Activated CD8-positive, alpha-beta memory T cell treated with anti-CD3 and anti-CD28 coated beads for 48 hours (primary cell): Measurements from ENCODE around the gene C6orf163.
"Not testable (repeated sequence)": the region's sequence is repeated elsewhere in the genome, so short reads cannot be mapped to it uniquely, and the experiment has no call there.

ENCODE experiments used
- DNase-seq, 3 experiments: peaks; one replicate each; pipeline ENCODE4 v3.0.0-alpha.2; 2020; ENCODE audit warnings: low read depth in 2 of 3, low spot score in 2 of 3

C6orf163 gene

DNA sequence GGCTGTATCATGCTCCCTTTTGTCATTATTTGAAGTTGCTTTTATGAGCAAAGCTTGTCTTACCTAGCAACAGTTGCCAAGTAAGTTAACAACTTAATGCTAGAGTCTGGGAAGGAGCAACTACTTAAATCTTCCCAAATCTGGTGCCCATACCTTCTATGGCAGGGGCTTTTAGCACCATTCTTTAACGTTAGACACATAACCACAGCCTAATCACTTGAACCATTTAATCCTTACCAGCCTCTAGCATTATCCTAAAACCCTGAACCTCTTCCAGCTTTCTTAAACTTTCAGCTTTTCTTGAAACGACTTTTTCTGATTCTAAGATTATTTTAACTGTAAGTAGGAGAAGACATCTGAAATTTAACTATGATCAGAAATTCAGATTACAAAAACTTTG, at the start of gene C6orf163:
TSS of gene C6orf163 (plus strand) at position 83 of the 400 bp plus-strand sequence. CDS start at position 370, 287 bp downstream.
- no peak for DNase-seq

DNA sequence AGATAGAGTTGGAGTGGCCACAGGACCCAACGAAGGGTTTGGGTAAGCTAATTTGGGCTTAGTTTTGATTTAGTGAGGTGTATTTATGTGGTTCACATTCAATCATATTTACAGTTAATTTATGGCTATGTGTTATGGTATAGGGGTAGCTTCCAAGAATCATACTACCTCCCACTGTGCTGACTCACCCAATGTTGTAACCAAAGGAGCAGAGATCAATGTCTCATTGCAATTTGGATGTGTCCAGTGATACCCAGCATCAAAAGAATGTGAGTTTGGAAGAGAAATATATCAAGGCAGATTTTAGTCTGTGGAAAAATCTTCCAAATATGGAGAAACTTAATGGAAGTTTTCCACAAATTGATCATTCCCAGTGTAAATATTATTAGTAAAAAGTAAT, 47.5 kb upstream of the C6orf163 start:
- DNase-seq, result no peak

DNA sequence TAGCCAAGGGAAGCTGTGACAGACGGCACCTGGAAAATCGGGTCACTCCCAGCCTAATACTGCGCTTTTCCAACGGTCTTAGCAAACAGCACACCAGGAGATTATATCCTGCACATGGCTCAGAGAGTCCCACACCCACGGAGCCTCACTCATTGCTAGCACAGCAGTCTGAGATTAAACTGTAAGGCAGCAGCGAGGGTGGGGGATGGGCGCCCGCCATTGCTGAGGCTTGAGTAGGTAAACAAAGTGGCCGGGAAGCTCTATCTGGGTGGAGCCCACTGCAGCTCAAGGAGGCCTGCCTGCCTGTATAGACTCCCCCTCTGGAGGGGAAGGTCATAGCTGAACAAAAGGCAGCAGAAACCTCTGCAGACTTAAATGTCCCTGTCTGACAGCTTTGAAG, 43.3 kb upstream of the C6orf163 start:
- not testable (repeated sequence) for DNase-seq

DNA sequence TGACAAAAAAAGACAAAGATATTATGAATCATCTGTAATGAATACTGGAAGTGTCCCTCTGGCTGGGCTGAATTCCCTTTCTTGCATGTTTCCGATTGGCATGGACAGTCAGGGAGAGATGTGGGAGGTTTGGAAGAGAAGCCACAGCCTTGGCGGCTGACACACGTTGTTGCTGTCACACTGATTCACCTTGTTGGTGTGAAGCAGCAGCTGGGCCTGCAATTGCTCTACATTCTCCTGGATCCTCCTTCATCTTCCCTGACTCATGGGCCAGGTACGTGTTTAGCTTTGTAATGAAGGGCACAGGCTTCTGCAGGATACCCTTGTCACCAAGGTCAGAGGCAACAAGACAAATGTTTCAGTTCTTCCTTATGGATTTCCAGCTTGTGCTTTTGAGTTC, 35.6 kb upstream of the C6orf163 start:
- no peak for DNase-seq

DNA sequence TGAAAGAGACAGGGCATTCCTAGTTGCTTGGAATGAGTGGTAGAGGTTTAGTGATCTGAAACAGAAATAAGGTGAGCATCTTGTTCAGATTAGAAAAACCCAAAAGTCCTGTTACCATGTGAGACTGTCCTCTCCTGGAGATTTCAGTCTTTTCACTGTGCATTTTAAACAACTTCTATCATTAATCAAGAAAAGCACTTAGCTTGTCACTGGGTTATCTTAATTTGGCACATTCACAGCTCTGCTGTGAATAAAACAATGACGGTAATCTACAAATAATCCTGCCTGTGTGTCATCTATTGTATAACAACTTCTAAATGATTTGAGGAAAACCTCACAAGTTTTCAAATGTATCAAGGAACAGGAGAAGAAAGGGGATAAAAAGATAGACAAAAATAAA, 31.8 kb upstream of the C6orf163 start:
- DNase-seq, result no peak

DNA sequence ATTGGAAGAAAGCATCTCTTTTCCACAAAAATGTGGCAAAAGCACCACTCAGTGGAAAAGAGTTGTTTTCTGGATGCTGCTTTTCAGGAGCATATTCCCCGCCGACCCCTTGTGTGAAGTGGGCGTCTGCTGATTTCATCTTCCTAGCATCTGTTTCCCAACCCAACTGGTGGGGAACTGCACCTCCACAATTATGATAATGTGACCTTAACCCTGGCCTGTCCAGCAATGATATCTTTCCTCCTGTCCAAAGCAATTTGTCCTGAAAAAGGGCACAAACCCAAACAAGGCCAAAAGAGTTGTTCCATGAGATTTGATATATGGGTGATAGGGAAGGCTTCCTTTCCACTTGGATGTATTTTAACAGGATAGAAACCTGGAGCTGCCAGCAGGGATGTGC, 29.5 kb upstream of the C6orf163 start:
- no peak for DNase-seq

DNA sequence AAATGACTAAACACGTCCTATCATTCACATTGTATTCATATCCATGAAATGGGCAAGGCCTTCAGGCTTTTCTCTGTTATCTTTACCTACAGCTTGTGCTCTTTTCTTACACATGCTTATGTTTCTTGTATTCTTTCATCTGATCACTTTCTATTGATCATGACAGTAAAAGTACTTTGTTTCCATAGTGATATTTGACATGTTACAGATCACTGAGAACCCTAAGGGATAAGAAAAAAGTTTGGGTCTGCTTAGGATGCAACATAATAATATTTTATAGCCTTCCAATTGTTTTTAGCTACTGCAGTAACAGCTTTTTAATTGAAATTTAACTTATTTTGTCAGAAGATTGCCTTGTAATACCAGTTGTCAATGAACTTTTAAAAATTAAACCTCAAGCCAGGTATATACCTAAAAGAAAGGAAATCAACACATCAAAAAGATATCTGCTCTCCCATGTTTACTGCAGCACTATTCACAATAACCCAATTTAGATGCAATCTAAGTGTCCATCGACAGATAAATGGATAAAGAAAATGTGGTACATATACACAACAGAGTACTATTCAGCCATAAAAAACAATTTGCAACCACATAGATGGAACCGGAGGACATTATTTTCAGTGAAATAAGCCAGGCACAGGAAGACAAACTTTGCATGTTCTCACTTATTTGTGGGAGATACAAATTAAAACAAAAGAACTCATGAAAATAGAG, 25.2 kb upstream of the C6orf163 start:
- DNase-seq, result no peak

DNA sequence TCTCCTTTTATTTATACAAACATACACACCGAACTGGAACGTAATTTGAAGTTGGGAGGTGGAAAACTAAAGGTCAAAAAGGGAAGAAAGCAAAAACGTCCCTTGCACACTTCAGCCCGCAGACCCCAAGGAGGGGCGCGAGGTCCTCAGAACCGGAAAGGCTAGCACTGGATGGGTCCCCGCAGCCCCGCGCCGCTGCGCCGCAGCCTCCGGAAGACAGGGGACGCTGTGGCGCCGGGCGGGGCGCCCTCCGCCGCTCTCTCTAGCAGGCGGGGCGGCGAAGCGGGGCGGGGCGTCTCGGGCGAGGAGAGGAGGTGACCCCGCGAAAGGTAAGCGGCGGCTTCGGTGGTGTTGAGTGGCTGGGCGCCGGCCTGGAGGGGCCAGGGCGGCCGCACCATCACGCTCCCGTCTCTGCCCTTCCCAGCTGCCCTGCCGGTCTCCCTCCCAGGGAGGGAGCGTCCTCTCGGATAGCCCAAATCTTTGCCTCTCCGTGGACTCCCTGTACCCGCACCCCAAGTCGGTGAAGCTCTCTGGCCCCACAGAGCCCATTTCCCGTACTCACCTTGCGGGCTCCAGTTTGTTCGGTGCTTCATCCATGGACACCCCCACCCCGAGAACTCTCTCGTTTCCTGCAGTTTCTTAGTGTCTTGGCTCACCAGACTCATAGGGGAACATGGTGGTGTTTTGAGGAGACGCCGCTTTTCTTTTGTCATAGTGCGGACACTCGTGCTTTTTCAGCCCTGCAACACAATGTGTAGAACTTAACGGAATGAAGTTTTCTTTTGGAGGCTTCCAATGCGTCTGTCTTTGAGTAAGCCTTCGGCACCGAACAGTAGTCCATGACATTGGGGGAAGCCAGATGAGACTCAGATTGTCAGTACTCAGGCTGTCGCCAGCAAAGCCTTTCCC, 22.1 kb upstream of the C6orf163 start, which contains the start of gene SMIM8:
TSS of gene SMIM8 (plus strand) at position 285 of the 909 bp plus-strand sequence. CDS start 14,444 bp downstream, outside the sequence.
- DNase-seq, result peak; percentile 76 to 80 (median 77)

DNA sequence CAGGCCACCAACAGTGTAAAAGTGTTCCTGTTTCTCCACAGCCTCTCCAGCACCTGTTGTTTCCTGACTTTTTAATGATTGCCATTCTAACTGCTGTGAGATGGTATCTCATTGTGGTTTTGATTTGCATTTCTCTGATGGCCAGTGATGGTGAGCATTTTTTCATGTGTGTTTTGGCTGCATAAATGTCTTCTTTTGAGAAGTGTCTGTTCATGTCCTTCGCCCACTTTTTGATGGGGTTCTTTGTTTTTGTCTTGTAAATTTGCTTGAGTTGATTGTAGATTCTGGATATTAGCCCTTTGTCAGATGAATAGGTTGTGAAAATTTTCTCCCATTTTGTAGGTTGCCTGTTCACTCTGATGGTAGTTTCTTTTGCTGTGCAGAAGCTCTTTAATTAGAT, 20.7 kb upstream of the C6orf163 start:
- not testable (repeated sequence) for DNase-seq

DNA sequence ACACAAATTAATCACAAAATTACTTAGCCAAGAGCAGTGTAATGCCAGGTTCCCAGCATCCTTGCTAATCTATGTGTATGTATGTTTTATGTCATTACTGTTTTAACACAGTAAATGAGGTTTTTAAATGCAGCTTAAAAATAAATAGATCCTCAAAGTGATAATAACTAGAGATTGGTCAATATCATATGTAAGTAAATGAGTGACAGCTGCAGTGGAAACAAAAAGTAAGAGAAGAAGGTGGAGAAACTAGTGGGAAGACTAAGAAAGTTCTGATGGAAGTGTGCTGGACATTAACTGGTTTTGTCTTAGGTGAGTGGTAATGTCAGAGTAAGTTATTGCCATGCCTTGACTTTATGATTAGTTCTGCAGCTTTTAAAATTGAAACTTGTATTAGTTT, 13.7 kb upstream of the C6orf163 start:
- no peak for DNase-seq

DNA sequence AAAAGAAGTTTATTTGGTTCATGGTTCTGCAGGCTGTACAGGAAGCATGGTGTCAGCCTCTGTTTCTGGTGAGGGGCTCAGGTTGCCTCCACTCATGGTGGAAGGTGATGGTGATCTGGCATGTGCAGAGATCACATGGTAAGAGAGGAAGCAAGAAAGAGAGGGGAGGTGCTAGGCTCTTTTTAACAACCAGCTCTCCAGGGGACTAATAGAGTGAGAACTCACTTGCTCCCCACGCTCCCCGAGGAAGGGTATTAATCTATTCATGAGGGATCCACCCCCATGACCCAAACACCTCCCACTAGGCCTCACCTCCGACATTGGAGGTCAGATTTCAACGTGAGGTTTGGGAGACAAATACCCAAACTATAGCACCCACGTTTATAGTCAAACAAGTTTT, 11.6 kb upstream of the C6orf163 start:
- DNase-seq, result no peak

DNA sequence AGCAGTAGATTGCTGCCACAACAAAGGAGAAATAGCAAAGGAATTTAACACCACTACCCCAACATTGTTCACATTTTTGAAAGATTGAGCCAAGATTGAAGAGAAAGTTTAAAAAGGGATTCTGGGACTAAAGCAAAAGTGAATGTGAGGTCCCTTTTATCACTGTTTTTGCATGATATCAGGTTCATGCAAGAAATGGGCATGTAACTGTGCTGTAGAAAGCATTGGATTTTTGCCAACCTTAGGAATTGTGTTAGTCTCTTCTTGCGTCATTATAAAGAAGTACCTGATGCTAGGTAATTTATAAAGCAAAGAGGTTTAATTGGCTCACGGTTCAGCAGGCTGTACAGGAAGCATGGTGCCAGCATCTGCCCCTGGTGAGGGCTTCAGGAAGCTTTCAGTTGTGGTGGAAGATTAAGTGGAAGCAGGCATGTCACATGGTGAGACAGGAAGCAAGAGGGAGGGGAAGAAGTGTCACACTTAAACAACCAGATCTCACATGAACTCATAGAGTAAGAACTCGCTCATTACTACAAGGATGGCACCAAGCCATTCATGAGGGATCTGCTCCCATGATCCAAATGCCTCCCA, 10.9 kb upstream of the C6orf163 start:
- DNase-seq, result no peak

DNA sequence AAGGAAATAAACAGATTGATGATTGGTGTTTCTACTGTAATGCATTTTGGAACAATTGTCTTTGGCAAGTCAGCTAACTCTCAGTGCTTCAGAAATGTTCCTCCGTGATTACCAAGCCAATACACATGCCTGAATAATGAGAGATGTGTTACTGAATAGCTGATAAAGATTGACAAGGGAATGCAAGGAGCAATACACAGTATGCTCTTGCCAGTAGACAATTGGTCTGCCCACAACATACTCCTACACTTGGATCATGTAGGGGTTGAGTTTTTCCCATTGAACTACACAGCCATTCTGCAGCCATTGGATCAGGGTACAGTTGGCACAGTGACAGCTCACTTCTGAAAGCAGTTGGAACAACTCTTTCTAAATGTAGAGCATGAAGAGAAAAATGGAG, 9.9 kb upstream of the C6orf163 start:
- DNase-seq, result no peak

DNA sequence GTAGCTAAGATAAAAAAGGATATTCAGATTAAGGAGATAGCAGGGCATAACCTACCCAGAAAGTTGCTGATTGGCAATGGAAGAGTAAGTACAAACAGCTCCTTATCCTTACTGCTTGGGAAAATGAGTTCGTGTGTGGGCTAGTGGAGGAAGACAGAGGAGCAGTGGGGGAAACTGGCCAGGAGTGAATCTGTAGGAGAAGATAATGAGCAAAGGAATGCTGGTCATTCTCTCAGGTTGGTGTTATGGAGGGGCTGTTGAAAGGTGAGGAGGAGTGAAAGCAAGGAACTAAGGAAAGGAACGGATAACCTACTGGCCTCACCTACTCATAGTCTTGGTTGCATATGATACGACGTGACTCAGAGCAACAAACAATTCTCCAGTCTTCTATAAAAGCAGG, 8.2 kb upstream of the C6orf163 start:
- DNase-seq, result no peak

DNA sequence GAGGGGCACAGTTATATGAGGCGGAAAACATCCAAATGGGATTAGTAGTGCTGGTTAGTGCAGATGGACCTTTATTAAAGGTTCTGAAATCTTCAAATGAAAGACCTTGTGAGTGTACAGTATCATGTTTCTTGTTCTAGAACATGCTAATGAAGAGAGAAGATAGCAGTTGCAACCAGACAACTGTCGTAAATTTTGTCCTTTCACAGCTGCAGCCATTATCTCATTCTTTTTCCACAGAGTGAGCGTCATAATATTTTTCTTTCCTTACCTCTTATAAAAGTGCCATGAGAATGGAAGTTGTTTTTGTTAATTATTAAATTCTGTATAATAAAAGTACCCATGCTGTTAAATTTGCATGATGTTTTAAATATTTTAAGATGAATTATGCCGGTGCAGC, 4.4 kb upstream of the C6orf163 start:
- no peak for DNase-seq

DNA sequence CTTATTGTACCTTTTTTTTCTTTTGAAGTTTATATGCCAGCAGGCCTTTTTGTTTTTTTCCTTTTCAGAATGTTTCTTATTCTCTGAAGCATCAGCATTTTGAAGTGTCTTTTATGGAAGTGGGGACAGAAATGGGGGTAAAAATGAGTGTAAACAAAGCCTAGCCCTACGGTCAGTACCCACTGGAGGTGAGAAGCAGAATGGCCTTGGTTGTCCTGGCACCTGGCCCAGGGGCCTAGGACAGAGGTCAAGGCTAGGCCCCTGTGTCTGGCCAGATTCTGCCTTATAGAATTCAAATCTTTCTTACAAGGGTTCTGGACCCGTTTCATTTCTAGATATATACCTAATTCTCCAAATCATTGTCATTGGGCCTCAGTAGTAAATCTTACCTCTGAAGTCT, 3.5 kb upstream of the C6orf163 start:
- no peak for DNase-seq

DNA sequence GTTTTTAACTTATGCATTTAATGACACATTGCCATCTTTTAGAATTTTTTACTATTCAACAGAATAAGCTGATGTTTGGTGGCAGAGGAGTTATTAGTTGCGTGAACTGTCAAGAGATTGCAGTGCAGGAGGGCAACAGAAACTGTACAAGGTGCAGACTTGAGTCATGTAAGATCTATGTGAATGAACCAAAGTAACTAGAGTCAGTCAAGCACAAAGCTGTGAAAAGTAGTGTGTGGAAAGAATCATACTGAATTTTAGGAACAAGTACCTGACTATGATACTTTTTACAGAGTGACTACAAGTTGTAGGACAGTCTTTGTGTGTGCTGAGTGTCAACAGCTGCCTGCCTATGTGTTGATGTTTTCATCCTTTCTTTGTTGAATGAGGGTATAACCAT, 2.7 kb upstream of the C6orf163 start:
- no peak for DNase-seq

DNA sequence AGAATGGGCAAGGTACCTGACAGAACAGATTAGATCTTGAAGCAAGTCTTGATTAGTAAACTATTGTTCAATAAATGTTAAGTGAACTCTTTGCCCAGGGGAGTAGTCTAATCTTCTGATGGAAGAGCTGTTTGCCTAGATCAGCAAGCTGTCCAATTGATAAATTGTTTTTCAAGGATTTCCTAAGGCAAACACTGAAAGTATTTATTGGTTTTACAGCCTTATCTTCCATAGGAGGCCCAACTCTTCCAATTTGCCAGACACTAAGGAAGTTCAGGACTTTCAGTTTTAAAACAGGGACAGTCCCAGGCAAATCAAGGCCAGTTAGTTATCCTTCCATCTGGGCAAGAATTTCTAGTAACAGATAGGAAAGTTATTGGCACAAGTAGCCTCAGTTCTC, 1.8 kb upstream of the C6orf163 start:
- DNase-seq, result no peak

DNA sequence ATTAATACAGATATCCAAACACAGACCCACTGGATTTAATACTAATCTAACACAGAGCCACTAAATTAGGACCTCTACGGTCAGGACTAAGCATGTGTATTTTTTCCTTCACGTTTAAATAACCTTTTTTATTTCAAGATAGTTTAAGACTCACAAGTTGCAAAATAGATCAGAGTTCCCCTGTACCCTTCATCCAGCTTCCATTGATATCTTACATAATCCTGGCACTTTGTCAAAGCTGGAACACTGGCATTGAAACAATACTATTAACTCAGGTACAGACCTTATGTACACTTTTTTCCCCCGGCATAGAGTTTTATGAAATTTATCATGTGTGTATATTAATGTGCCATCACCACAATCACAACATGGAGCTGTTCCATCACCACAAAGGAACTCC, 2.1 kb downstream of the C6orf163 start:
- DNase-seq, result no peak

DNA sequence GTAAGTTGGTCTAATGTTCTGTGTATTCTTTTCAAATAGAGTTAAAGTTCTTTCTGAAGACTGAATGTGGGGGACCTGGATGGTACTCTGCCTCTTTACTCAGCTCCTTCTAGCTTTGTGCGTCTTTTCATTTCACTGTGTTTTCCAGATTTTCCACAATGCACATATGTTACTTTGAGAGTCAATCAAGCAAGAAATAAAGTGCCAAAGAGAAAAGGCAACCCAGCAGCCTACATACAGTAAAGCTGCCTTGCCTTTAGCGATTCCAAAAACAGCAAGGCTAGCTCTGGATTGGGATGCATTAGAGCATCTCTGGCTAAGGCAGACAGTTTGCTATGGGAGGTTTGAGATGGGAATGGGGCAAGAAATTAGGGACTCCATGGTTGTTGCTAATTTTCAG, 5.3 kb downstream of the C6orf163 start:
- DNase-seq, result no peak

DNA sequence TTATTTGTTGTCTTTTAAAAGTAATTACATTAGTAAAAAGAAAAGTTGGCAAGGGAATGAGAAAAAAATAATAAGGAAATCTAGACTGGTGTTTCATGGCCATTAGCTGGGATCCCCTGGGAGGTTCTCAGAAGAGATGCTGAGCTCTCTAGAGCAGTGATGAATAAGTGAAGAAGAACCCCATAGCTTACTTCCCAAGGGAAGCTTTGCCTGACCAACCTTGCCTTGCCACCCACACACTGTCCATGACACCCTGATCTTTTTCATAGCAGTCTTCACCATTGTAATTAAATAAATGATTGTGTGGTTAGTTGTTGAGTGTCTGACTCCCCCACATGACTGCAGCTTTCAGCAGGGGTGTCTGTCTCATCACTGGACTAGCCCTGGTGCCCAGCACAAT, 5.9 kb downstream of the C6orf163 start:
- no peak for DNase-seq

DNA sequence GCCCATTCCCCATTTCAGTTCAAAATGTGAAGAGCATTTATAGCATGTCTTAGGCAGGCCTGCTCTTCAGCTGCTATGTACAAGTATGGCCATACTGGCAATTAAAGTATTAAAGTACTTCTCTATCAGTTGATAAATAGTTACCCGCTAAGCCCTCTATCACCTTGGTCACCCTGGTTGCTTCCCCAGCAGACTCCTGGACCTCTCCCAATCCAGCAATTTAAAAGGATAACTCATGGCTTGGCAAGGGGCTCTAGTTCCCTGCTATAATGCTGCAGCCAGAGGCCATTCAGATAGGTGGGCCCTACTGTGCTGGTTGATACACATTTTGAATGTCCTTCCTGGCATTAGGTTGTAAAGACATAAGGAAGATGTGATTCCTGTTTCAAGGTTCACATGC, 7.0 kb downstream of the C6orf163 start:
- DNase-seq, result no peak
